Measurements from ENCODE around the gene CGREF1.

DNA sequence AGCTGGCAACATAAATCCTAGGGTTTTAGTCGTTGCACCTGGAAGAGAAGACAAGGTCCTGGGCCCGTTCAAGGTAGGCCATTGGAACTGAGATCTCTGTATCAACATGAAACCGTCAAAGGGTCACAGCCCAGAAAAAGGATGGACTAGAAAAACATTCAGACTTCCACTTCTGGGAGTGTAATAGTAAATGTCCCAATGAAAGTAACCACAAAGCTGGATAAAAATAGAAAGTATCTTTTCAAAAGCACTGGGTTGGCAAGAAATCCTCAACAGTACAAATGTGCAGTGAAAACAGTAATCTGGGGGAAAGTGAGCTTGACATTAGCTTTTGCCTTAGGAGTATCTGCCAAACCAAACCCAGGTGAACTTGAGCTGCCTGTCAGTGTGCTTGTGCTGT is 12.9 kb downstream of the CGREF1 start:
- TF ChIP-seq CTCF (IDR thresholded peaks at IDR 0.05; ENCODE audit: poor library complexity, severe bottlenecking) (no peak), POLR2AphosphoS5 (IDR thresholded peaks at IDR 0.05) (no peak), SMC3 (conservative IDR thresholded peaks at IDR 0.05; ENCODE audit: poor library complexity) (no peak), EZH2 (IDR thresholded peaks at IDR 0.05; ENCODE audit: borderline replicate concordance, insufficient read depth, low read length, poor library complexity, severe bottlenecking) (no peak), TAF1 (IDR thresholded peaks at IDR 0.05; ENCODE audit: low read depth) (no peak), EP300 (conservative IDR thresholded peaks at IDR 0.05; ENCODE audit: poor library complexity, severe bottlenecking) (no peak)
